Measurements from ENCODE around the gene MKKS.

GRCh38 chr20:10381477-10381876 lies 52.5 kb downstream of the MKKS start:
- no peak for TF ChIP-seq YY1 (IDR thresholded peaks at IDR 0.05; ENCODE audit: insufficient read depth, insufficient read length)
- TF ChIP-seq SUZ12 (IDR thresholded peaks at IDR 0.05; ENCODE audit: extremely low read depth, insufficient read depth, insufficient read length), result no peak

All from NT2/D1 (cell line).